ENCODE data around the gene CCL27.

CCL27 gene

DNA sequence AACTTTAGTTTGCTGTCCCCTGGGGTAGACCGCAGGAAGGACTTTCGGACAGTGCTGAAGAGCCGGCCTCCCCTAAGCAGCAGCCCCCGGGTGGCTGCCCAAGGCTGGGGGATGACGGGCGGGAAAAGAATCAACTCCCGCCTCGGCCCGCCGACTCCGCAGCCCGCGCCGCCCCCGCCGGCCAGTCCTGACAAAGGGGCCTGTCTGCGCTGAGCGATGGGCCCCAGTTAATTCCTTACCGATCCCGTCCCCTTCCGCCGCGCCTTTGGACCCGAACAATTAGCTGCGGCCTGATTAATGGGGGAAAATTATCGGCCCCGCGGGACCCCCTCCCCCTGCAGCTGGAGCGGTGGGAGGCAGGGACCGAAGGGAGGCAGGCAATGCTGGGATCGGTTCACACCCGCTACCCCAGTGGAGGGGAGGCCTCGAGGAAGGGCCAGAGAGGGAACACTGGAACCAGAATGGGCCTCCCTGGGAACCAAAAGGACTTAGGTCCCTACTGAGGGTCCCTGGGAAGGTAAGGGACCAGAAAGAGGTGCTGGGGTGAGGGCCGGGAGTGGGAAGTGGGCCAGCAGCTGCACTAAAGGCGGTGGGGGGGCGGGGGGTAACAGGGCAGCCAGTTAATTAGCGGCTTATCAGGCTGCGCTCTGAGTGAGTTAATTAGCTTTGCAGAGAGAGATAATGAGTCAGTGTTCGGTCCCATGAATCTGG, 37.8 kb downstream of the CCL27 start:
- no peak for FAIRE-seq

DNA sequence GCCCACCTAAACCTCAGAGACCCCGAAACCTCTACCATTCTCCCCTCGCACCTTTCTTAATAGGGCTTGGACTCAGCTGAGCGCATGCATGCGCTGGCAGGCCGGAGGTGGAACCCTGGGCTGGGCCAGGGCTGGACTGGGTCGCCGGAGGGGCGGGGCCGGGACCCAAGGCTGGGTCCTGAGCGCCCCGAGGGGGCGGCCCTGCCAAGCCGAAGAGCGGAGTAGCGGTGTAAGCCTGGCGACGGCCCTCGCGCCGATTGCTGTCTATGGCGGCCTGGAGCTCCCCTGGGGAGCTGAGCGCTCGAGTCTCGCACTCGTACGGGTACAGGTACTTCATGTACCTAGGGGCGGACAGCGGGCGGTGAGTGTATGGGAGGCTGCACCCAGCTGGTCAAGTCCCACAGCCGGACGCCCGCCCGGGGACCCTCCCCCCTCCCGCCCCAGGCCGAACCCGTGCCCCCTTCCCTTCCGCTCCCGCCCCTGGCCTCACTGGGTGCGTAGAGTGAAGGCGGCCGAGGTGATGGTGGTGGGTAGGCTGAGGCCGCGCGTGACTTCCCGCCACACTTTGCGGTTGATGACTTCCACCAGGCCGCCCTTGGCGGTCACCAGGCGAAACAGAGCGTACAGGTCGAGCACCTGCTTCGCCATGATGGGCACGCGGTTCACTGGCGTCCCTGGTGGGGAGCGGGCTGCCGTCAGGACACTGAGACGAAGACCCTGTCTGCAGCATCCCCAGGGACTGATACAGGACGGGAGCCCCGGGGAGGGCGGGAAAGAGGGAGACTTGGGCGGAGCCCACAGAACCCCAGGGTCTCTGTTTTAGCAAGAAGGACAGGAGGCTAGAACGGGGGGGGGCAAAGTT, 38.9 kb downstream of the CCL27 start:
- no peak for FAIRE-seq

GRCh38 chr9:34620061-34620994, 42.1 kb downstream of the CCL27 start, which contains the start of gene DCTN3:
TSS of gene DCTN3 (minus strand) at chr9:34620495. CDS start at chr9:34620464, 31 bp downstream.
- peak; percentile 96 for FAIRE-seq

GRCh38 chr9:34615132-34615531, 47.3 kb downstream of the CCL27 start:
- no peak for FAIRE-seq

DNA sequence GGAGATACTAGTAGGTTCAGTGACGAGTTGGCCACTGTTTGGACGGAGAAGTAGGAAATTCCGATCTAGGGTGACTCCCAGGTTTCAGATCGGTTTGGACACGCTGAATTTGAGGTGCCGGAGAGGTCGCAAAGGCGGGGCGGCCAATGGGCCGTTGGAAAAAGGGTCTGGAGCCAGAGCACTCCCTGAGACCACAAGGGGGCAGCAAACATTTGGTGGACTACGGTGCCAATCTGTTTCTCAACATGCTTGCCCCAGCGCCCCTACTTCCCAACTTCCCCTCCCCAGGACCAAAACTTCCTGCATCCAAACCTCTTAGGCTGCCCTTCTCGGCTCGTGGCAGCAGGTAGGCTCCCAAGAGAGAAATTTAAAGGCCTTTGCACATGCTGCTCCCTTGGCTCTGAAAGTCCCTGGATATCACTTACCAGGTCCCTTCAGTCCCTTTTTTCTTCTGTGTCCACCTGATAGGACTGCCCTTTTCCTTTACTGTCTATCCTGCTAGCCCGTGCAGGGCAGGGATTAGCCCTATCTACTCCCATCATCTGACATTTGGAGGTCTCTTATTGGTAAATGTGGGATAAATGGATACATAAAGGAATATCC, 49.6 kb downstream of the CCL27 start:
- peak; percentile 39 for FAIRE-seq
